ENCODE results near the gene SAP30BP. TPM values are rescaled to one million over a fixed set of nuclear protein-coding genes. Genes with fewer than 3 reads are reported as not detected.

The SAP30BP gene
- total and polyA plus RNA-seq, 2 of the 13 experiments (the other 11 are each of a cell fraction or from before 2014, with no cell fraction given), result 67.7 to 99.4 TPM

DNA sequence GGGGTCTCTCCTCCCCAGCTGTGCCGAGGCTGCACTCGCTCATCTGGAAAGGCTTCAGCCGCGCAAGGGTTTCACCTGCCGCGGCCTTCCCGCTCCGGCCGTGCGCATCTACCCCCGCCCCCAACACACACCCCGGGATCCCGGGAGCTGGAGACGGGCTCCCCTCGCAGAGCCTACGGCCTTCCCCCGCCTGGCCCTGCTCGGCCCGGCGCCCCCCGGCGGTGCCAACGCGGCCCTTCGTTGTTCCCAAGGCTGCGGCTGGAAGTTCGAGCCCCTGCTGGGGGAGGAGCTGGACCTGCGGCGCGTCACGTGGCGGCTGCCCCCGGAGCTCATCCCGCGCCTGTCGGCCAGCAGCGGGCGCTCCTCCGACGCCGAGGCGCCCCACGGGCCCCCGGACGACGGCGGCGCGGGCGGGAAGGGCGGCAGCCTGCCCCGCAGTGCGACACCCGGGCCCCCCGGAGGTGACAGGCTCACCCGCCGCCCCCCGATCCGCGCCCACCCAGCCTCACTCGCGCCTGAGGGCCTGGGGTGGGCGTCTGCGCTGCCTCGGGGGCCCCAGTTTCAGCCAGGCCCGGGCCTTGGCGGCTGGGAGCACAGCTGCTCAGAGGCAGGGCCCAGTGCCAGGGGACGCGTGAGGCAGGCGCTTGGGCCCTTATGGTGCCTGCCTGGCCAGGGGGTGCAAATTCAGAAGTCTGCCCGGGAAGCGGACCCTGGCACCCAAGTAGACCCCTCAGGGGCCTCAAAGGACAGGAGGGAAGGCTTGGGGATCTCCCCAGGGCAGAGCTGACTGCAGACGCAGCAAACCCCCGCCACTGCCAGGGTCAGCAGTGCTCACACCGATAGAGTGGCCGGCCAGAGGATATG, 86.6 kb downstream of the SAP30BP start (continued):
- TF ChIP-seq, protein P1, sequence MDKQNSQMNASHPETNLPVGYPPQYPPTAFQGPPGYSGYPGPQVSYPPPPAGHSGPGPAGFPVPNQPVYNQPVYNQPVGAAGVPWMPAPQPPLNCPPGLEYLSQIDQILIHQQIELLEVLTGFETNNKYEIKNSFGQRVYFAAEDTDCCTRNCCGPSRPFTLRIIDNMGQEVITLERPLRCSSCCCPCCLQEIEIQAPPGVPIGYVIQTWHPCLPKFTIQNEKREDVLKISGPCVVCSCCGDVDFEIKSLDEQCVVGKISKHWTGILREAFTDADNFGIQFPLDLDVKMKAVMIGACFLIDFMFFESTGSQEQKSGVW (CRISPR knock-in tag; IDR thresholded peaks at IDR 0.05; ENCODE audit: borderline replicate concordance), result peak; percentile 71; the same call in 1 of the 2 replicates
- TF ChIP-seq KLF15 (CRISPR knock-in tag; IDR thresholded peaks at IDR 0.05; ENCODE audit: borderline replicate concordance), result peak; percentile 76; the same call in 1 of the 2 replicates
- TF ChIP-seq, protein P2, sequence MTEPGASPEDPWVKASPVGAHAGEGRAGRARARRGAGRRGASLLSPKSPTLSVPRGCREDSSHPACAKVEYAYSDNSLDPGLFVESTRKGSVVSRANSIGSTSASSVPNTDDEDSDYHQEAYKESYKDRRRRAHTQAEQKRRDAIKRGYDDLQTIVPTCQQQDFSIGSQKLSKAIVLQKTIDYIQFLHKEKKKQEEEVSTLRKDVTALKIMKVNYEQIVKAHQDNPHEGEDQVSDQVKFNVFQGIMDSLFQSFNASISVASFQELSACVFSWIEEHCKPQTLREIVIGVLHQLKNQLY (CRISPR knock-in tag; IDR thresholded peaks at IDR 0.05), result peak; percentile 57; the same call in 1 of the 2 replicates
- no peak for TF ChIP-seq JARID2 (CRISPR knock-in tag; IDR thresholded peaks at IDR 0.05; ENCODE audit: insufficient replicate concordance)
- no peak; the same call in 1 of the 2 replicates for TF ChIP-seq KDM5B (CRISPR knock-in tag; IDR thresholded peaks at IDR 0.05; ENCODE audit: borderline replicate concordance)
- no peak for TF ChIP-seq SRSF4 (IDR thresholded peaks at IDR 0.05; ENCODE audit: low read depth, low read length, poor library complexity, severe bottlenecking)
- TF ChIP-seq HNRNPLL (IDR thresholded peaks at IDR 0.05; ENCODE audit: low read depth, low read length, poor library complexity, severe bottlenecking), result peak; percentile 36
- TF ChIP-seq HOXA7 (CRISPR knock-in tag; IDR thresholded peaks at IDR 0.05), result no peak
- TF ChIP-seq, protein P3, sequence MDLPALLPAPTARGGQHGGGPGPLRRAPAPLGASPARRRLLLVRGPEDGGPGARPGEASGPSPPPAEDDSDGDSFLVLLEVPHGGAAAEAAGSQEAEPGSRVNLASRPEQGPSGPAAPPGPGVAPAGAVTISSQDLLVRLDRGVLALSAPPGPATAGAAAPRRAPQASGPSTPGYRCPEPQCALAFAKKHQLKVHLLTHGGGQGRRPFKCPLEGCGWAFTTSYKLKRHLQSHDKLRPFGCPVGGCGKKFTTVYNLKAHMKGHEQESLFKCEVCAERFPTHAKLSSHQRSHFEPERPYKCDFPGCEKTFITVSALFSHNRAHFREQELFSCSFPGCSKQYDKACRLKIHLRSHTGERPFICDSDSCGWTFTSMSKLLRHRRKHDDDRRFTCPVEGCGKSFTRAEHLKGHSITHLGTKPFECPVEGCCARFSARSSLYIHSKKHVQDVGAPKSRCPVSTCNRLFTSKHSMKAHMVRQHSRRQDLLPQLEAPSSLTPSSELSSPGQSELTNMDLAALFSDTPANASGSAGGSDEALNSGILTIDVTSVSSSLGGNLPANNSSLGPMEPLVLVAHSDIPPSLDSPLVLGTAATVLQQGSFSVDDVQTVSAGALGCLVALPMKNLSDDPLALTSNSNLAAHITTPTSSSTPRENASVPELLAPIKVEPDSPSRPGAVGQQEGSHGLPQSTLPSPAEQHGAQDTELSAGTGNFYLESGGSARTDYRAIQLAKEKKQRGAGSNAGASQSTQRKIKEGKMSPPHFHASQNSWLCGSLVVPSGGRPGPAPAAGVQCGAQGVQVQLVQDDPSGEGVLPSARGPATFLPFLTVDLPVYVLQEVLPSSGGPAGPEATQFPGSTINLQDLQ (CRISPR knock-in tag; IDR thresholded peaks at IDR 0.05), result 0 out of 2 replicates have a peak, but pooled peaks have one; percentile 40
- TF ChIP-seq, protein P4, sequence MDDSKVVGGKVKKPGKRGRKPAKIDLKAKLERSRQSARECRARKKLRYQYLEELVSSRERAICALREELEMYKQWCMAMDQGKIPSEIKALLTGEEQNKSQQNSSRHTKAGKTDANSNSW (CRISPR knock-in tag; IDR thresholded peaks at IDR 0.05; ENCODE audit: borderline replicate concordance), result no peak
- peak; percentile 75 for TF ChIP-seq XRCC5 (optimal IDR thresholded peaks at IDR 0.05; ENCODE audit: low read length)
- no peak; the same call in none of the 2 replicates for TF ChIP-seq ZNF274 (CRISPR knock-in tag; IDR thresholded peaks at IDR 0.05)
- peak; percentile 87 for TF ChIP-seq ZNF816 (CRISPR knock-in tag; IDR thresholded peaks at IDR 0.05; ENCODE audit: borderline replicate concordance)
- TF ChIP-seq, protein P5, sequence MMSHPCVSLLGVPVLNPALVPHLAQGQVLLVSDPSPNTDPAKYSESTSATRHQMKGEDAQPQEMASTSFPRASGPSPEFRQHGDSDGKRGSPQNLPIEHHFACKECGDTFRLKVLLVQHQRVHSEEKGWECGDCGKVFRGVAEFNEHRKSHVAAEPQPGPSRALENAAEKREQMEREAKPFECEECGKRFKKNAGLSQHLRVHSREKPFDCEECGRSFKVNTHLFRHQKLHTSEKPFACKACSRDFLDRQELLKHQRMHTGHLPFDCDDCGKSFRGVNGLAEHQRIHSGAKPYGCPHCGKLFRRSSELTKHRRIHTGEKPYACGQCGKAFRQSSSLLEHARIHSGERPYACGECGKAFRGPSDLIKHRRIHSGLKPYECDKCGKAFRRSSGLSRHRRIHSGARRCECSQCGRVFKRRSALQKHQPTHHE (CRISPR knock-in tag; IDR thresholded peaks at IDR 0.05; ENCODE audit: borderline replicate concordance), result peak; percentile 86
- TF ChIP-seq, protein P6, sequence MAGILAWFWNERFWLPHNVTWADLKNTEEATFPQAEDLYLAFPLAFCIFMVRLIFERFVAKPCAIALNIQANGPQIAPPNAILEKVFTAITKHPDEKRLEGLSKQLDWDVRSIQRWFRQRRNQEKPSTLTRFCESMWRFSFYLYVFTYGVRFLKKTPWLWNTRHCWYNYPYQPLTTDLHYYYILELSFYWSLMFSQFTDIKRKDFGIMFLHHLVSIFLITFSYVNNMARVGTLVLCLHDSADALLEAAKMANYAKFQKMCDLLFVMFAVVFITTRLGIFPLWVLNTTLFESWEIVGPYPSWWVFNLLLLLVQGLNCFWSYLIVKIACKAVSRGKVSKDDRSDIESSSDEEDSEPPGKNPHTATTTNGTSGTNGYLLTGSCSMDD (CRISPR knock-in tag; IDR thresholded peaks at IDR 0.05), result no peak
- TF ChIP-seq ZNF329 (CRISPR knock-in tag; IDR thresholded peaks at IDR 0.05; ENCODE audit: low read depth), result no peak
- TF ChIP-seq, protein P7, sequence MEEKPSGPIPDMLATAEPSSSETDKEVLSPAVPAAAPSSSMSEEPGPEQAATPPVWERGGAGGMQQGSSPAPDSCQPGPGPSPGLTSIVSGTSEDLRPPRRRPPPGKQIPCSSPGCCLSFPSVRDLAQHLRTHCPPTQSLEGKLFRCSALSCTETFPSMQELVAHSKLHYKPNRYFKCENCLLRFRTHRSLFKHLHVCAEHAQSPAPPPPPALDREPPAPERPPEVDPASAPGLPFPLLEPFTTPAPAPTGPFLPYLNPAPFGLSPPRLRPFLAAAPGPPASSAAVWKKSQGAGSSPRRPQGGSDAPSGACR (CRISPR knock-in tag; IDR thresholded peaks at IDR 0.05), result peak; percentile 70; the same call in 1 of the 2 replicates
- TF ChIP-seq PPARG (CRISPR knock-in tag; conservative IDR thresholded peaks at IDR 0.05), result no peak
- peak; percentile 86; the same call in 1 of the 2 replicates for TF ChIP-seq ISX (CRISPR knock-in tag; conservative IDR thresholded peaks at IDR 0.05)
- no peak for TF ChIP-seq ZNF460 (CRISPR knock-in tag; IDR thresholded peaks at IDR 0.05; ENCODE audit: borderline replicate concordance)
